HG03064 (cell line): ENCODE results near the gene HERC4.
"Not testable (repeated sequence)": the region's sequence is repeated elsewhere in the genome, so short reads cannot be mapped to it uniquely, and the experiment has no call there.

Experiments
- ATAC-seq: cut with Tn5 transposase; IDR thresholded peaks from one replicate; pipeline ENCODE4 v1.9.1; 2021; ENCODE audit warnings: low read depth; ENCODE audit not compliant: unreplicated experiment

HERC4 gene

GRCh38 chr10:68052463-68052862 is 22.6 kb downstream of the HERC4 start:
- ATAC-seq: no peak

GRCh38 chr10:68049289-68050078 is 25.6 kb downstream of the HERC4 start:
- ATAC-seq: no peak

- no peak for ATAC-seq
These were observed 27.3 kb downstream of the HERC4 start for GRCh38 chr10:68047554-68048327.

GRCh38 chr10:68047122-68047521 is 28.0 kb downstream of the HERC4 start:
- peak; percentile 45 for ATAC-seq

- no peak for ATAC-seq
These were observed 28.4 kb downstream of the HERC4 start for GRCh38 chr10:68046642-68047041.

- no peak for ATAC-seq
These were observed 32.1 kb downstream of the HERC4 start for GRCh38 chr10:68043030-68043429.

- ATAC-seq: no peak
These were observed 43.0 kb downstream of the HERC4 start for GRCh38 chr10:68032113-68032512.

- no peak for ATAC-seq
These were observed 47.7 kb downstream of the HERC4 start for GRCh38 chr10:68027429-68027828.

- ATAC-seq: no peak
These were observed 51.8 kb downstream of the HERC4 start for GRCh38 chr10:68023292-68023691.

GRCh38 chr10:68022324-68022723 is 52.8 kb downstream of the HERC4 start:
- not testable (repeated sequence) for ATAC-seq

- not testable (repeated sequence) for ATAC-seq
These were observed 58.6 kb downstream of the HERC4 start for GRCh38 chr10:68016519-68016918.

GRCh38 chr10:68010426-68010940 is 64.6 kb downstream of the HERC4 start:
- no peak for ATAC-seq

- no peak for ATAC-seq
These were observed 67.7 kb downstream of the HERC4 start for GRCh38 chr10:68007356-68007755.

GRCh38 chr10:68001539-68001938 is 73.5 kb downstream of the HERC4 start:
- no peak for ATAC-seq

GRCh38 chr10:68001000-68001399 is 74.1 kb downstream of the HERC4 start:
- no peak for ATAC-seq

GRCh38 chr10:67990093-67990492 is 85.0 kb downstream of the HERC4 start:
- ATAC-seq: no peak

GRCh38 chr10:67988606-67989005 is 86.5 kb downstream of the HERC4 start:
- no peak for ATAC-seq

- not testable (repeated sequence) for ATAC-seq
These were observed 92.5 kb downstream of the HERC4 start for GRCh38 chr10:67982603-67983002.

- ATAC-seq: no peak
These were observed 96.3 kb downstream of the HERC4 start for GRCh38 chr10:67978749-67979148.

- ATAC-seq: no peak
These were observed 97.8 kb downstream of the HERC4 start for GRCh38 chr10:67977251-67977650.
